ENCODE measurements around the gene ALG3.

- TF ChIP-seq CTCF (IDR thresholded peaks at IDR 0.05; ENCODE audit: low read length) (no peak), EZH2 (optimal IDR thresholded peaks at IDR 0.05; ENCODE audit: low read depth, low read length) (no peak)
These were observed 12.7 kb downstream of the ALG3 start for GRCh38 chr3:184236033-184236410.

Measured in MM.1S (cell line).